GM19438 (cell line): ENCODE results near the gene NUDT14.

Experiments
- ATAC-seq: cut with Tn5 transposase; IDR thresholded peaks from one replicate; pipeline ENCODE4 v1.9.1; 2021; ENCODE audit warnings: low read depth; ENCODE audit not compliant: unreplicated experiment

The NUDT14 gene

DNA sequence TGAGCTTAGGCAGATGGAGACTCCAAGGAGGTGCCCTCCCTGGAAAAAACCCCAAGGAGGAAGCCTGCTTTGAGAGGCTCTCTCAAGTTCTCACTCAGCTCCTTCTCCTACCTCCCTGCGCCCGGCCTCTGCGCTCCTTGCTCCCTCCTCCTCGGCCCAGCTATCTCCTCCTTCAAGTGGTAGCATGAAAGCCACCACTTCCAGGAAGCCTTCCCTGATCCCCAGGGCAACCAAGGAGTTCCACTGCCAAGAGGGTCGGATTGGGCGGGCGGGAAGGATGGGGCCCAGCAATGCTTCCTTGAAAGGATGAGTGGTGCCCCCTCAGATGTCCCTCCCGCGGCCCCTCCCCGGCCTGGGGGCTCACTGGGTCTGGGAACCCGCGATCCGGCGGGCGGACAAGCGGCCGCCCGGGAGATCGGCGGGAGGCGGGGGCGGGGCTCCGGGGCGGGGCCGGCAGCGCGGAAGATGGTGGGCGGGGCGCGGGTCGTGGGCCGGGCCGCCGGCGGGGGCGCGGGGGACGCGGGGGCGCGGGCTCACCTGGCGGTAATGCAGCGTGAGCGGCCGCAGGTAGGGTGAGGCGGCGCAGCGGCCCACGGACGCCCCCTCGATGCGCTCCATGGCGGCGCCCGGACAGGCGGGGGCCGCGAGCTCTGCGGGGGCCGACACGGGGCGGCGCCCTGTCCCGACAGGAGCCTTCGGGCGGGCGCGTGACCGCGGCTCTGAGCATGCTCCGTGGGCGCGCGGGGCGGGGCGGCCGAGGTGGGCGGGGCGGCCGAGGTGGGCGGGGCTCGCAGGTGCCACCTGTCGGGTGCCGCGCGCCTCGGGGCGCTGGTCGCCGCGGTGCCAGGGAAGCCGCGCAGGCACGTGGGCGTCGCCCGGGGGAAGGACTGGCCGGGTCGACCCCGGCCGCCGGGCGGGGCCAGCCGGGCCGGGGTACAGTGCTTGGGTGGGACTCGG, at the start of gene NUDT14:
Gene NUDT14 (minus strand): TSS at position 721 of the 957 bp plus-strand sequence. CDS start 103 bp downstream, at position 618.
- no peak for ATAC-seq

DNA sequence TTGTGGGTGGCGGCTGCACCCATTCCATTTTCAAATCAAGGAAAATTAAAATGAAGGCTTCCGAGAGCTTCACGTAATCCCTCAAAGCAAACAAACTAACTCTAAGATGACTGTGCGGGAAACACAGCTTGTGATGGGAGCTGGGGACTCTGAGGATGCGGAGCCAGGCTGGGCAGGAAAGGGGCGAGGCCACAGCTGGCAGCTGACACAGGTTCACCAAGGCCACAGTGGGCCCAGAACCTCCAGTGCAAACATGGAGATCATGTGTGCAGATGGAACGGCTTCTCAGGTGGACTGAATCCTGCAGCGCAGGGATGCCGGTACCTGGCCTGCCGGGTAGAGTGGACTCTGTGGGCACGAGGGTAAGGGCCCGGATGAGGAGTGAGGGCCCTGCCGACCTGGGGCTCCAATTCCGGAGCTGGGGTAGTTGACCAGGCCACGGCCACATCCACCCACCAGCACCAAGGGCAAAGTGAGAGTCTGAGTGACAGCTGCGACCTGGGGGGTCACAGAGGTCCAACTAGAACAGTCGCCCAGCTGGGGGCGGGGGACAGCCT, 48.1 kb upstream of the NUDT14 start:
- ATAC-seq = no peak

DNA sequence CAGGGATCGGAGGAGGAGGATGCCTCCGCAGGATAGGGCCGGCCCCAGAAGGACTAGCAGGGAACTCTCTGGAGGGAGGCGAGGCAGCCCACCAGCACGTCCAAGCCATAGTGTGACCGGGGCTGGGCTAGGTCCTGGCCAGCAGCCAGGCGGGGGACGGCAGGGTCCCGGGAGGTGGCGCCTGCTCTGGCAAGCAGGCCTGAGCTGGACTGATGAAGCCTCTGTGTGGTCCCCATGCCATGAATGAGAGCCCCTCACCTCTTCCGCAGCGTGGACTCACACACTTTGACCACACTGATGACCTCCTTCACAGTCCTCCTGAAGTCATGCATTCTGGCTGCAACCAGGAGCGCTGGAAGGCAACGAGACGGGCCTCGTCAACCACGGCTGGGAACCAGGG, 47.5 kb upstream of the NUDT14 start:
- ATAC-seq = no peak

DNA sequence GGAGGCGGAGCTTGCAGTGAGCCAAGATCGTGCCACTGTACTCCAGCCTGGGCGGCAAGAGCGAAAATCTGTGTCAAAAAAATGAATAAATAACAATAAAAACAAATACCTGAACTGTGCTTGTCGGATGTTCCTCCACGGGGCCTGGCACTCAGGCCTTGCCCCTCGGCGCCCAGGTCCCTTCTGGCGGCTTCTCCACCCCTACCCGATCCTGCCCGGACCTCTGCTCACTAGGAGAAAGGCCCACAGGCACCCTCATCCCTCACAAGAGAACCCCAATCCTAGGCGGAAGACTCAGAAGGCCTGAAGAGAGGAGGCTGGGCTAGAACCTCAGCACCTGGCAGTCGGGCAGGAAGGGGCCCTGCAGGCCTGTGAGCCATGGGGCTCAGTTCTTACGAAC, 46.2 kb upstream of the NUDT14 start:
- no peak for ATAC-seq

DNA sequence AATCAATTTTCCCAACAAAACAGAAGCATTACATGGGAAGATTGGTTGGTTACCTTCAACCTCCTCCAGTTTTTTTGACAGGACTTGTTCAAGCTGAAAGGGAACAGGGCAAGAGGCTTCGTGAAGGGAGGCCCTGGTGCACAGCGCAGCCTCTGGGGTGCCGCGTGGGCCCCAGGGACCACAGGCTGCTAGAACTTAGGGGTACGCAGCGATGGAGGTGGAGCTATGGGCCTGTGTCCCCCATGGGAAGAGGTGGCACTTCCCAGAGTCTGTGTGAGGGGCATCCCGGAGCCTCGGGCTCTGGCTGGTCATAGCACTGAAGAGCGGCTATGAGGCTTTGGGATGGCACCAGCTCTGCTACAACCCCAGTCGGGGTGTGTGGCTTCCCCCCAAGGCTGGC, 45.1 kb upstream of the NUDT14 start:
- no peak for ATAC-seq

DNA sequence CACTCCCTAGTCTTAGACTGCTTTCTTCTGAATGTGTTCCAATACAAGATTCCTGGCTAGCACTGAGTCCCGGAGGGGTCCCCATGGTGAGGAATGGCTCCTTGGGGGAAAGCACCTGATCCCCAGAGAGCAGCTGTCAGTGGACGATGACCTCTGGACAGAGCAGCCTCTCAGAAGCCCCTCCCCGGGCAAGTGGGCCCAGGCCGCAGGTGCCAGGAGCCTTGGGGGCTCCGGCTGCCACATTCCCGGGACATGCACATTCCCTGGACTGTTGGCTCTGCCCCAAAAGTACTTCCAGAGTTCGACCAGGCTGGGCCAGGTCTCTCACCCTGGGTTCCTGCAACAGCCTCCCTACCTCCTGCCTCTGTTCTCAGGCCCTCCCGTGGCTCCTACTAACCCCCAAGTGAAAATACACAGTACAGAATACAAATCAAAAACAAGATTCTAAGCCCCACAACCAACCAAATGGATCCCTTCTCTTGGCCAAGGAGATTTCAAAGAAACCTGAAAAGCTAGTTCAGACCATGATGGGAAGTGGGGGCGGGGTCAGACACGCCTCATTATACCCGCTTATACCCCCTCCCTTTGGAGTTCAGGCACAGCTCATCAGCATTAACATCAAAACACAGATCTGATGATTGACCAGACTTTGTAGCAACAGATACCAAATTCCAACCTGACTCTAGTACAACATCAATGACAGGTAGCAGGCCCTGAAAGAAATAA, 43.9 kb upstream of the NUDT14 start:
- no peak for ATAC-seq

DNA sequence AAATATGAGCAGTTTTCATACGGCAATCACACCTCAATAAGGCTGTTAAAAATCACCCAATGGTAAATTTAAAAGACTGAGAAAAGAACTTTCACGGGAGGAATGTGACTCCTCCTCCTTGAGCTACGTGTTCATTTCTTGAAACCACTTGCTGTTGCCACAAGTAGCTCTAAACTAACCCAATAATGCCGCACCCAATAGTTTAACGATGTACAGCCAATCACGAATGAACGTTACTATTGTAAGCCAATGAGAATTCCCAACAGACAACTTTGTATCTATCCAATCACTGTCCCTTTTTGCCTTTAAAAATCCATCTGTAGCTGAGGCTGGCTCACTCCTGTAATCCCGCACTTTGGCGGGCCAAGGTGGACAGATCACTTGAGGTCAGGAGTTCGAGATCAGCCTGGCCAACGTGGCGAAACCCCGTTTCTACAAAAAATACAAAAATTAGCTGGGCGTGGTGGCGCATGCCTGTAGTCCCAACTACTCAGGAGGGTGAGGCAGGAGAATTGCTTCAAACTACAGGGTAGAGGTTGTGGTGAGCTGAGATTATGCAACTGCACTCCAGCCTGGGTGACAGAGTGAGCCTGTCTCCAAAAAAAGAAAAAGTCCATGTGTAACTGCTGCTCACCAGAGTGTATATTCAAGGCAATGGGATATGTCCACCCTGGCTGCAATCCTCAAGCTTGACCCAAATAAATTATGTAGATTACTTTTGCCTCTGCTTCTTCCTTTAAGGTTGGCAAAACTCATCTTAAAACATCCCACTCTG, 42.8 kb upstream of the NUDT14 start:
- ATAC-seq = no peak

DNA sequence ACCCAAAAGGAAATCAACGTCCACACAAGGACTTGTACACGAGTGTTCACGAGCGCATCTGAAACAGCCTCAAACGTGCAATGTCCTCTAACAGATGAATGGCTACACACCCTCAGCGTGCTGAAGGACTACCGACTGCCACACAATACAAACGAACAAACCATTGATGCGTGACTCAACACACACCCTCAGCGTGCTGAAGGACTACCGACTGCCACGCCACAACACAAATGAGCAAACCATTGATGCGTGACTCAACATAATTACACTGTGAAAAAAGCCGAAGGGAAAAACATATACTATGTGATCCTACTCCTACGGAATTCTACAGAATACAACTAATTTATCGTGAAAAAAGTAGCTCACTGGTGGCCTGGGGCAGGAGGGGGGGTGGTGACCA, 42.1 kb upstream of the NUDT14 start:
- no peak for ATAC-seq

DNA sequence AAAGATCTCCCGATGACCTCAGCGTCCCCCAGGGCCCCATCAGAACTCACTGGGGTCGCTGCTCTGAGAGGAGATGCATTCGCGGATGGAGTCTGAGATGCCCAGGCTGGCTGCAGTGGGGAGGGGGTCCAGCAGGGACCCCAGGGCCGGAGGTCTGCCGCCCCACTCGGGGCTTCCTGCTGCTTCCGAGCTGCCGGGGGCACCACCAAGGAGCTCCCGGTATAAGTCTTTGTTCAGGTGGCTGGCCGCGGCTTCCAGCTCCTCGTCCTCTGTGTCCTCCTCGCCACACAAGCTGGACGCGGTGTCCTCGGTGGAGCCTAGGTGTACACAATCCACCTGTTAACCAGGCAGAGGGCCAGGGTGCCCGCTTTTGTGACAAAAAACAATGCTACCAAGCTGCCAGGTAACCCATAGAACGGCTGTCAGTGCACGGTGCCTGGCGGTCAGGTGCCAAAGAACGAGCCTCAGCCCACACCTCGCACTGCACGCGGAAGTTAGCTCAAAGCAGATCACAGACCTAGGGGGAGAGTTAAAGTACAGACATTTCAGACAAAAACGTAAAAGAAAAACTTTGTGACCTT, 40.6 kb upstream of the NUDT14 start:
- ATAC-seq = no peak

DNA sequence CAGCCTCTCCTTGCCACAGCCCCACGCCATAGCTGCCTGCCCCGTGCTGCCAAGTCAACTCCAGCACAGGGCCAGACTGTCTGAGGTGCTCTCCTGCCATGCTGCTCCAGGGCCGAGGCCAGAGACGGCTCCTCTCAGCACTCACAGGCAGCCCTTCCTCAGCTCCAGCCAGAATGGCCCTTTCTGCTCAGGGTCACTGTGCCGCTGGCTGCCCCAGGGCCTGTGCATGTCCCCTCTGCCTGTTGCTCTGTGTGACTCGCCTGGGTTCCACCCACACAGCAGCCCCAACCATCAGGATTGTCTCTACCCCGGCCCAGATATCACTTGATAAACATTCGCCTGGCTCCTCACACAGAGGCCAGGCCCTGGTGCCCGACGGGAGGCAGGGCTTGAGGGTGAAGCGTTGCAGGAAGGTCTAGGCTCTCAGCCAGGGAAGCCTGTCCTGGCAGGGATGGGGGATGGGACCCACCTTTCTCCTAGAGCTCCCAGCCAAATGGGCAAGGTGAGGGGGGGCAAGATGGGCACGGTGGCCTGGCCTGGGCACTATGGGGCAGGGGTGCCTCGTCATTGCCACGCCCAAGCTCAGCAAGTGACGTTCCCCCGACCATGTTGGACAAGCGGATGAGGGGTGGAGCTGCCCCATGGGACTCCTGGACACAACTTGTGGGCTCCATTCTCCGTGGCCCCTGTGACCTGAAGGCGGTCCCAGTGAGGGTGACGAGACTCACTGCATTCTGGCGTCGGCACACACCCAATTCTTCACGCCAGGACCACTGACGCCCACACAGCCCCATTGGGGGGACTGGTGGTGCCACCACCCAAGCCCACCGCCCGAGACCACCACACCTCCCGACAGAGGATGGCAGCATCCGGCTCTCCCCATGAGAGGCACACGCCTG, 39.8 kb upstream of the NUDT14 start:
- ATAC-seq = no peak

DNA sequence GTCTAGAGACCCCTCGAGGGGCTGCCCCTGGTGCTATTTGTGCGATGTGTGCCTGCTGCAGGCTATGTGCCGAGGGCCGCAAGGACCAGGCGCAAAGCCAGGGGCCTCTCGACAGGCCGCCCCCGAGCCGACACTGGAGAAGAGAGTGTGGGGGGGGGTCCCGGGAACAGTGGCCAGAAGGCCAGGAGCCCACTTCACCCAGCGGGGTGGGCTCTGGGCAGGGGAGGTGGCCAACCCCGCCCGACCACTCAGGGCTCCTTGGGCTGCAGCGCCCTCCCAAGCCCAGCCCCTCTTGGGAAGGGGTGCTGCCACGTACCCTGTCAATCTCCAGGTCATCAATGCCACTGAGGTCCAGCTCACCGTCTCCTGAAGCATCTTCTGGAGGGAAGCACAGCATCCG, 38.6 kb upstream of the NUDT14 start:
- no peak for ATAC-seq

DNA sequence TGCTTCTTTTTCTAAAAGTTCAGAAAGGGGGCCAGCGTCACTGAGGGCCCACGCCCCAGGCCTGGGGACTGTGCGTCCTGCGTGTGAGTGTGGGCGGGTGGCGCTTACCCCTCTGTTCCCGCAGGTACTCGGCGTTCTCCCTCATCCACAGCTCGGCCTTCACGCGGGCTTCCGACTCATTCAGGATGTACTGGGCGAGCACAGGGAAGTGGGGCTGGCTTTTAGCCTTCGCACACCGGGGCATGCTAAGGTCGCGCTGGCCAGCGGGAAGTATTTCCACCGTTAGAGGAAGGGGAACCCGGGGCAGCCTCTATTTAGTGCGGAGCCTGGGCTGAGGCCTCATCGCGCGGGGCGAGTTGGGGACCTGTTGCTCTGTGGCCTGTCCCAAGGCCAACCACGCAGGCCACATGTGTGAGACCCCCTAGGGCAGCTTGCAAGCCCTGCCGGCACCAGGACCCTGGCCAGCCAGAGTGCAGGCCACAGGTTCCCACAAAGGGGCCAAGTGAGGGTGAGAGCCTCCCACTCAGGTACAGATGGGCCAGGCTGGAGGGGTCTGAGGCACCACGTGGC, 38.0 kb upstream of the NUDT14 start:
- ATAC-seq = no peak

DNA sequence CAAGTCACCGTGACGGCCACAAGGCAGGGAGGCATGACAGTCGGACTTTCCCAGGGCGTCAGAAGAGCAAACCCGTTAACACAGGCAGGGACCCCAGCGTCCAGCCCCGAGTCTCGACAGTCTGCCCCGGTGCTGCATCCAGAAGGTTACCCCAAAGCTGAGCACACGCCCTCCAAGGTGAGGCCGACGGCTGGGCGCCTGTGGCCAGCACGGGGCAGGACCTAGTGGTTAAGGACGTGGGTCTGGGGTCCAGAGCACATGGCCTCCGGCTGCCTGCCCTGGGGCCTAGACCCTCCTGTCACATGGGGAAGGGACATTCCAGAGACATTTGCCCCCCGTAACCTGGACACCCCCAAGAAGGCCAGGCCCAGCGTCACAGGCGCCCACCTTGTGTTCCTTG, 37.5 kb upstream of the NUDT14 start:
- ATAC-seq = no peak

DNA sequence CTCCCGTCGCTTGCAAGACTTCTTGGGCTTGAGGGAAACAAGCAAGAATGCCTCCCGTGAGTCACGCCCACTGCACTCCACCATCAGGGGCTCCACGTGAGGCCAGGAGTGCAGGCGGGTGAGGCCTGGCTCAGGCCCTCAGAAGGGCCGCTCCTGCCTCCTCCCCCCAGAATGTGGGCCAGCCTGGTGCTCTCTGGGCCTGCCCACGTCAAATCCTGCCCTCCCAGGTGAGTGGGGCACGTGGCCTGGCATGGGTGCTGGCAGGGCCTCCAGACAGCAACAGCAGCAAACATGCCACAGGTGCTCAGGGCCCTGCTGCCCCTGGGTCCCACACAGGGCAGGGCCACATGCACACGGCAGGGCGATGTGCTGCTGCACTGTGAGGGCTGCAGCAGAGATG, 36.7 kb upstream of the NUDT14 start:
- ATAC-seq = no peak

DNA sequence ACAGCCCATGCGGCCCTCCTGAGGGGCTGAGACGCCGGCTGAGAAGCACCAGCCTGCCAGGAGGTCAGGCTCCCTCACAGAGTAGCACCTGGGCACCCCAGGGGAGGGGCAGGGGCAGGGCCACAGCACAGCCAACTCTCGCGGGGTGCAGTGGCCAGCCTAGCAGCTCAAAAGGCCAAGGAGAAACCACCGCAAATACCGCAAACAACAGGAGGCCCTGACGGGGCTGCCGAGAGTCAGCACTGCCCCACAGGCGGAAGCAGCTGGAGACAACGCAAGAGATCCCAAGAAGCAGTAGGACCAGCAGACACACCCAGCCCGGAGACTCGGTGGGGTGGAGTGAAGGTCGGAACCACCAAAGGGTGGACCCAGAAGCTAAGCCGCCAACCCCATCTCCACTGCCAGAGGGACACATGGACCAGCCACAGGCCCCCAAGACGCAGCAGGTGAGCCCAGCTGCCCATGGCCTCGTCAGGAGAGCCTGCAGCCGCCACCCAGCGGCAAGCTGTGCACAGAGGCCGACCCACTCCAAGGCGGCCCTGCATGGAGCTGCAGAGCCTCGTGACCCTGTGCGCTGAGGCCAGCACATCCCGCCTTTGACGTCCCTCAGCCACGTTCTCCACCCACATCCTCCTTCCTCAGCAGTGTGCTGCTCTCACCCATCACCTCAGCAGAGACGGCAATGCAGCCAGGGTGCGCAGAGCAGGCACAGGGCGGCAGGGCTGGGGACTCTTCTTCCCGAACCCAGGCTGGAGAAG, 35.6 kb upstream of the NUDT14 start:
- ATAC-seq = no peak

DNA sequence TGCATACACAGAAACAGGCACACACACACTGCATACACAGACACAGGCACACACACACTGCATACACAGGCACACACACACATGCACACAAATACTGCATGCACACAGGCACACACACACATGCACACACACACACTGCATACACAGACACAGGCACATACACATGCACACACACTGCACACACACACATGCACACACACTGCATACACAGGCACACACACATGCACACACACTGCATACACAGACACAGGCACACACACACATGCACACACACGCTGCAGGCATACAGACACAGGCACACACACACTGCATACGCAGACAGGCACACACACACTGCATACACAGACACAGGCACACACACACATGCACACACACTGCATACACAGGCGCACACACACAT, 34.5 kb upstream of the NUDT14 start:
- no peak for ATAC-seq

DNA sequence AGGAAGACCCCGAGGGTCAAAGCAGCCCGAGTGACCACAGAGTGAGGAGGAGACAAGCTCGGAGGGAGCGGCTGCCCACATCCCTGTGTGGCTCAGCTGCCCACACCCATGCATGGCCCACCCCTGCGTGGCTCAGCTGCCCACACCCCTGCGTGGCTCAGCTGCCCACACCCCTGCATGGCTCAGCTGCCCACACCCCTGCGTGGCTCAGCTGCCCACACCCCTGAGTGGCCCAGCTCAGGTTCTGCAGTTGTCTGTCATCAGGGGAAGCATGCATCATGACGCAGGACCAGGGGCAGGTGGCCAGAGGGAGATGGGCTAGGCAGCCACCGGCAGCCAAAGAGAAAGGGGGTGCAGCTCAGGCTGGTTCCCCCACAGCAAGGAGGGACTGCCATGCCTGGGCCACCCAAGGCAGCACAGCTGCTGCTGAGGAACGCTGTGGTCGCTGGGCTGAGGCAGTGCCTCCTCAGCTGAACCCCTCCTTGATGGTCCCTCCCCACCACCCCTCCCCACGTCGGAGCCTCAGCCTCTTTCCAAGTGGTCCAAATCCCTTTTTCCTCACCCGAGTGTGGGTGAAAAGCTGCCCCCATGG, 33.3 kb upstream of the NUDT14 start:
- no peak for ATAC-seq

DNA sequence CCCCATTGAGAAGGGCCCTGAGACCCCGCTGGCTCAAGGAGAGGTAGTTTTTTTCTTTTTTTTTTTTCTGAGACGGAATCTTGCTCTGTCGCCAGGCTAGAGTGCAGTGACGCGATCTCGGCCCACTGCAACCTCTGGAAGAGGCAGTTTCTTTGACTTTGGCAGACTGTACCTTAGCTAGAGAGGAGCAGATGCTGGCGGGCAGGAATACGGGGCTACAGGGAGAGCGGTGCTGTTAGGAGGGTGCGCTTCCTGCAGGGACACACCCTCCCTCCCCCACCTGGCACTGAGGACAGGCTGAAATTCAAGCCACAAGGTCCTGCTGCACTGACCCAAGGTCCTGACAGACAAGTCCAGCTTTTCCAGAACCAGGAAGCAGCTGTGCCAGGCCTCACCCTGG, 32.2 kb upstream of the NUDT14 start:
- no peak for ATAC-seq
